COR-L47 (cell line): ENCODE data around the gene KIF27.
"Not testable (repeated sequence)": the region's sequence is repeated elsewhere in the genome, so short reads cannot be mapped to it uniquely, and the experiment has no call there.

Source experiments
- DNase-seq: peaks from one replicate; lab custom pipeline; 2025; lab: John Stamatoyannopoulos, UW

KIF27 gene

GRCh38 chr9:83920927-83921707, at the start of gene KIF27:
TSS of gene KIF27 (minus strand) at chr9:83921432. CDS start at chr9:83915591, 5,841 bp downstream.
- peak; percentile 95 for DNase-seq

GRCh38 chr9:83969602-83970001, 48.4 kb upstream of the KIF27 start:
- DNase-seq = no peak

GRCh38 chr9:83967073-83967472, 45.8 kb upstream of the KIF27 start:
- DNase-seq = no peak

GRCh38 chr9:83966209-83966582, 45.0 kb upstream of the KIF27 start:
- no peak for DNase-seq

GRCh38 chr9:83965350-83966208, 44.3 kb upstream of the KIF27 start:
- no peak for DNase-seq

GRCh38 chr9:83964973-83965349, 43.7 kb upstream of the KIF27 start:
- no peak for DNase-seq

- peak; percentile 24 for DNase-seq
Measured at GRCh38 chr9:83962165-83962564, 40.9 kb upstream of the KIF27 start.

GRCh38 chr9:83960991-83961390, 39.8 kb upstream of the KIF27 start:
- no peak for DNase-seq

- no peak for DNase-seq
Measured at GRCh38 chr9:83959061-83959460, 37.8 kb upstream of the KIF27 start.

GRCh38 chr9:83957248-83957513, 35.9 kb upstream of the KIF27 start:
- DNase-seq = no peak

GRCh38 chr9:83956436-83957247, 35.4 kb upstream of the KIF27 start:
- DNase-seq = peak; percentile 67

- DNase-seq = no peak
Measured at GRCh38 chr9:83956086-83956435, 34.8 kb upstream of the KIF27 start.

GRCh38 chr9:83948096-83948495, 26.9 kb upstream of the KIF27 start:
- DNase-seq = not testable (repeated sequence)

GRCh38 chr9:83940590-83941303, 19.5 kb upstream of the KIF27 start:
- DNase-seq = no peak

- peak; percentile 58 for DNase-seq
Measured at GRCh38 chr9:83937861-83938455, 16.7 kb upstream of the KIF27 start.

GRCh38 chr9:83936523-83936922, 15.3 kb upstream of the KIF27 start:
- DNase-seq = no peak

GRCh38 chr9:83935276-83935935, 14.2 kb upstream of the KIF27 start:
- no peak for DNase-seq

- DNase-seq = no peak
Measured at GRCh38 chr9:83934569-83935275, 13.5 kb upstream of the KIF27 start.

- no peak for DNase-seq
Measured at GRCh38 chr9:83933790-83934189, 12.6 kb upstream of the KIF27 start.

- DNase-seq = no peak
Measured at GRCh38 chr9:83932851-83933250, 11.6 kb upstream of the KIF27 start.
